ENCODE results near the gene GMEB2. TPM values are rescaled to one million over a fixed set of nuclear protein-coding genes. Genes with fewer than 3 reads are reported as not detected.

The GMEB2 gene
- total RNA-seq, 1 donor from 2014 or later, result 16.1 TPM

DNA sequence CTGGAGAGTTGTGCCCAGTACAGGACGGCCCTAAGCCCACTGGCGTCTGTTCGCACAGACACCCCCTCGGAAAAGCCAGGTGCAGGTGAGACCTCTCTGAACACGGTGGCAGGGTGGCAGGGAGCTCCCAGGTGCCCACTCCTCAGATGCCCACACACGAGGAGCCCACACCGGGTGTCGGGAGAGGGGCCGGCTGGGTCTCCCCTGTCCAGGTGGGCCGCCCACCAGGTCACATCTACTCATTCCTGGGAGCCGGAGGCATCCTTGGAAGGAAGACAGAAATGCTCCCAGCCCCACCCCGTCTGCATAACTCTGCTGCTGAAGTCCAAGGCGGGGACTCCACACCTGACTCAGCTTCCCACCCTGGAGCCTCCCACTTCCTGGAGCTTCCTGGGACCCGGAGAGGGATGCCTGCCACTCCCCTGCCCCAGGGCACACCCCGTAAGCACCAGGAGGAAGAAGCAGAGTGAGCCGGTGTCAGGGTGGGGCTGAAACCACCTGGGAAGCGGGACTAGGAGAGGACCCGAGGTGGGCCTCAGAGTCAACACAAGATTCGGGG is 81.9 kb downstream of the GMEB2 start:
- no peaks in the 10 kb centered on the region for H3K9me3 Mint-ChIP-seq
- TF ChIP-seq, protein P1, sequence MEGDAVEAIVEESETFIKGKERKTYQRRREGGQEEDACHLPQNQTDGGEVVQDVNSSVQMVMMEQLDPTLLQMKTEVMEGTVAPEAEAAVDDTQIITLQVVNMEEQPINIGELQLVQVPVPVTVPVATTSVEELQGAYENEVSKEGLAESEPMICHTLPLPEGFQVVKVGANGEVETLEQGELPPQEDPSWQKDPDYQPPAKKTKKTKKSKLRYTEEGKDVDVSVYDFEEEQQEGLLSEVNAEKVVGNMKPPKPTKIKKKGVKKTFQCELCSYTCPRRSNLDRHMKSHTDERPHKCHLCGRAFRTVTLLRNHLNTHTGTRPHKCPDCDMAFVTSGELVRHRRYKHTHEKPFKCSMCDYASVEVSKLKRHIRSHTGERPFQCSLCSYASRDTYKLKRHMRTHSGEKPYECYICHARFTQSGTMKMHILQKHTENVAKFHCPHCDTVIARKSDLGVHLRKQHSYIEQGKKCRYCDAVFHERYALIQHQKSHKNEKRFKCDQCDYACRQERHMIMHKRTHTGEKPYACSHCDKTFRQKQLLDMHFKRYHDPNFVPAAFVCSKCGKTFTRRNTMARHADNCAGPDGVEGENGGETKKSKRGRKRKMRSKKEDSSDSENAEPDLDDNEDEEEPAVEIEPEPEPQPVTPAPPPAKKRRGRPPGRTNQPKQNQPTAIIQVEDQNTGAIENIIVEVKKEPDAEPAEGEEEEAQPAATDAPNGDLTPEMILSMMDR (IDR thresholded peaks at IDR 0.05; ENCODE audit: unreplicated experiment), result no peak
- no peak overlapping the region for H3K27ac Mint-ChIP-seq
- H3K4me3 Mint-ChIP-seq, result no peak overlapping the region
- H3K36me3 Mint-ChIP-seq, result no peaks in the 10 kb centered on the region
- DNase-seq (ENCODE audit: low spot score in 2 of 2, unreplicated experiment in 2 of 2), result no peak
- peaks cover 15% of the 10 kb centered on the region for H3K27me3 Mint-ChIP-seq (ENCODE audit: low read depth)
- no peaks in the 10 kb centered on the region for H3K4me1 Mint-ChIP-seq

DNA sequence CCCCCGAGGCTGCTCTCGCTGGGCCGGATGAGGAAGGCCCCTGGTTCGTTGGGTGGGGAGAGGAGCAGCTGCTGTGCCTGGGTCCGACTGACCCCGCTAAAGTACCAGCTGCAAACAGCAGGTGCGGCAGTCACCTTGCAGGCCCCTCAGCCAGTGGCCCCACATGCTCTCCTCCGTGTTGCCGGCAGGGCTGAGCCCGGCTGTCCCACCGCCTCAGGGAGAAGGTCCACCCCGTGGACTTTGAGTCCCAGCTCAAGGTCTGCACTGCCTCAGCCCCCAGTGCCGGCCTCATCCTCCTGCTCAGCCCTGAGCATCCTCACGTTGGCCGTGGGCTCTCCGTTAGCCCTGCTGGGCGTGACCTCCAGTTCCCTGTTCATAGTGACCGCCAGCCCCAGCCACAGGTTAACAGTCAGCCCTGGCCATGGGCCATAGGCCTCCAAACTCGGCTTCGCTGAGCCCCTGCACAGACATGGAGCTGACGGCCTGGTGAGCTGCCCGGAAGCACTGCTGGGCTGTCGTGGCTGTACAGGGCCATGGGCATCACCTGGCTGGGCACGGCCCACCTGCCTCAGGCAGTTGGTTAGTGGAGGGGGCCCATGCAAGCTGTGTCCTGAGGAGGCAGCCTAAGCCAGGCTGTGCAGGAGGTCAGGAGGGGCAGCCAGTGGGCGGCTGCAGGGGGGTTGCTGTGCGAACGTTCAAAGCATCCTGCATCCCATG is 82.5 kb downstream of the GMEB2 start:
- no peak overlapping the region for H3K27ac Mint-ChIP-seq
- TF ChIP-seq, protein P1 (IDR thresholded peaks at IDR 0.05; ENCODE audit: unreplicated experiment), result no peak
- H3K9me3 Mint-ChIP-seq, result no peaks in the 10 kb centered on the region
- DNase-seq (ENCODE audit: low spot score in 2 of 2, unreplicated experiment in 2 of 2), result no peak
- H3K27me3 Mint-ChIP-seq (ENCODE audit: low read depth), result peaks cover 14% of the 10 kb centered on the region
- H3K4me1 Mint-ChIP-seq, result no peaks in the 10 kb centered on the region
- no peak overlapping the region for H3K4me3 Mint-ChIP-seq
- no peaks in the 10 kb centered on the region for H3K36me3 Mint-ChIP-seq

DNA sequence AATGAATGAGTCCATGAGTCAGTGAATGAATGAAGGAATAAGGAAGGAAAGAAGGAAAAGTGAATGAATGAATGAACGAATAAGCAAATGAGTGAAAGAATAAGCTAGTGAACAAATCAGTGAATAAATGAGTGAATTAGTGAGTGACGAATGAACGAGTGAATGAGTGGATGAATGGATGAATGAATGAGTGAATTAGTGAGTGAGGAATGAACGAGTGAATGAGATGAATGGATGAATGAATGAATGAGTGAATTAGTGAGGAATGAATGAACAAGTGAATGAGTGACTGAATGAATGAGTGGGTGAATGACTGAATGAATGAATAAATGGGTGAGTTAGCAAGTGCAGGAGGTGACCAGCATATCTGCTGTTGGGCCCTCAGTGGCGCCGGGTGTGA is 83.2 kb downstream of the GMEB2 start:
- H3K27ac Mint-ChIP-seq, result no peak overlapping the region
- no peaks in the 10 kb centered on the region for H3K36me3 Mint-ChIP-seq
- H3K4me1 Mint-ChIP-seq, result no peaks in the 10 kb centered on the region
- H3K4me3 Mint-ChIP-seq, result no peak overlapping the region
- H3K27me3 Mint-ChIP-seq (ENCODE audit: low read depth), result peaks cover 11% of the 10 kb centered on the region
- TF ChIP-seq, protein P1 (IDR thresholded peaks at IDR 0.05; ENCODE audit: unreplicated experiment), result no peak
- DNase-seq (ENCODE audit: low spot score in 2 of 2, unreplicated experiment in 2 of 2), result no peak
- no peaks in the 10 kb centered on the region for H3K9me3 Mint-ChIP-seq

DNA sequence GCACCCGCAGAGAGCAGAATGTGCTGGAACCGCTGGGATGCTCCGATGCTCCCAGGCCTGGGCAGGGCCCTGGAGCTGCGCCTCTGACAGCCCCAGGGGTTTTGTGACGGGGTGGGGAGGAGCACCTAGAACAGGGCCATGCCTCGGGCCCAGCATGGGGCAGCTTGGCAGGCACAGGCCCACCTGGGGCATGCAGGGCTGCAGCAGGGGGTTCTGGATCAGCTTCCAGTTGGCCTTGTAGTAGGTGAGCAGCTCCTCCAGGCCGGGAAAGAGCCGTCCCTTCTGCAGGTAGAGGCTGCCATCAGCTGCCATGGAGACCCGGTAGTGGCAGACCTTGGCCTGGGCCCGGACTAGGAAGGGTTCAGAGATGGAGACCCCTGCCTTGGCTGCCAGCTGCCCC is 83.8 kb downstream of the GMEB2 start:
- Mint-ChIP-seq H3K27me3 (ENCODE audit: low read depth) (peaks cover 11% of the 10 kb centered on the region), H3K4me1 (no peaks in the 10 kb centered on the region), H3K36me3 (no peaks in the 10 kb centered on the region), H3K9me3 (no peaks in the 10 kb centered on the region), H3K4me3 (no peak overlapping the region), H3K27ac (no peak overlapping the region)
- DNase-seq (ENCODE audit: low spot score in 2 of 2, unreplicated experiment in 2 of 2), result no peak
- TF ChIP-seq, protein P1 (IDR thresholded peaks at IDR 0.05; ENCODE audit: unreplicated experiment), result no peak

DNA sequence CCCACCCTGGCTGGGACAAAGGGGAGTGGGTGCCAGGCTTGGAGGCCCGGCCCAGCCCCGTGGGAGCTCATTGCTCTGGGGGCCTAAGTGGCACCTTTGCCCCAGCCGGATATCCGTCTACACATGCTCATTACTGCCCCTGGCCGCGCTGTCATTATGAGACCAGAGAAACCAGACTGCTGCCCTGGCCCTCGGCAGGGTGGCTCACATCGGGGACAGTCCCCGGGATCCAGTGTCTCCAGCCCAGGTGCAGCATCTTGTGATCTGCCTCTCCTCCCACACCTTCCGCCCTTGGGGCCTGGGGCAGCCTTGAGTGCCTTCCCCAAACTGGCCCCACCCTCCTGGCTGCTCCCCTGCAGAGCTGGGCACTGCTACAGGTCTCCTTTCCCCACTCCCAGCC is 84.2 kb downstream of the GMEB2 start:
- no peaks in the 10 kb centered on the region for H3K36me3 Mint-ChIP-seq
- H3K27me3 Mint-ChIP-seq (ENCODE audit: low read depth), result peaks cover 7% of the 10 kb centered on the region
- no peak overlapping the region for H3K4me3 Mint-ChIP-seq
- H3K4me1 Mint-ChIP-seq, result peaks cover 2% of the 10 kb centered on the region
- no peak for DNase-seq (ENCODE audit: low spot score in 2 of 2, unreplicated experiment in 2 of 2)
- TF ChIP-seq, protein P1 (IDR thresholded peaks at IDR 0.05; ENCODE audit: unreplicated experiment), result no peak
- no peaks in the 10 kb centered on the region for H3K9me3 Mint-ChIP-seq
- no peak overlapping the region for H3K27ac Mint-ChIP-seq
